Activated CD8-positive, alpha-beta memory T cell treated with anti-CD3 and anti-CD28 coated beads for 36 hours (primary cell): Measurements from ENCODE around the gene CHMP6. TPM values are rescaled to one million over a fixed set of nuclear protein-coding genes. Genes with fewer than 3 reads are reported as not detected.

ENCODE experiments used
- CTCF ChIA-PET: fragments of 350-600 bp; sonication (Branson Sonifier 250); formaldehyde crosslinking; loops from one replicate; lab custom pipeline; 2021; ENCODE audit warnings: antibody characterized with exemption; lab: Charles Lee
- POLR2A ChIA-PET: fragments of 350-600 bp; sonication (Branson Sonifier 250); formaldehyde crosslinking; loops from one replicate; lab custom pipeline; 2021; ENCODE audit warnings: antibody characterized with exemption; lab: Charles Lee
- total RNA-seq, 2 experiments: library from RNA; stranded (reverse); gene quantifications; one replicate each; pipeline ENCODE4 v1.2.3, GENCODE V29; 2021

The CHMP6 gene
- total RNA-seq, 2 experiments from 2014 or later, result 25.6 TPM

DNA sequence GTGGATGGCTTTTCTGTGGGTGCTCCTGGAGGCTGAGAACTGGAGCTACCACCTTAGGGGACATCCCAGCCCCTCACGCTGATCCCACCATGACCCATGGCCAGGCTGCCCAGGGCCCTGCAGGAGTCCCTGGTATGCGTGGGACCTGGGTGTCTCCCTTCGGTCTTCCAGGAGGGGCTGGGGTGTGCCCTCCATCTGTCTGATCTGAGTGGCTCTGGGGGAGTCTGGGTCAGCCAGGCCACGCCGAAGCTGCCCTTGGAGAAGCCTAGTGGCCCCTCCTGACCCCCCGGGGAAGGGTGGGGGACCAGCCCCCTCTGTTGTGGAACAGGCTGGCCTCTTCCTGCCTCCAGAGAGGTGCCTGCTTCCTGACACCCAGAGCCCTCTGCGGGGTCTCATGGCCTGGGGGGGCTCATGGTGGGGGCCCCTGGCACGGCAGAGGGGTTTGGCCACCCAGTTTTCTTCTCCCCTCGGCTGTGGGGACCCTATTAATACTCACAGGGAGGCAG, 54.0 kb downstream of the CHMP6 start:
- ChIA-PET CTCF (no interaction called here), POLR2A (no interaction called here)

DNA sequence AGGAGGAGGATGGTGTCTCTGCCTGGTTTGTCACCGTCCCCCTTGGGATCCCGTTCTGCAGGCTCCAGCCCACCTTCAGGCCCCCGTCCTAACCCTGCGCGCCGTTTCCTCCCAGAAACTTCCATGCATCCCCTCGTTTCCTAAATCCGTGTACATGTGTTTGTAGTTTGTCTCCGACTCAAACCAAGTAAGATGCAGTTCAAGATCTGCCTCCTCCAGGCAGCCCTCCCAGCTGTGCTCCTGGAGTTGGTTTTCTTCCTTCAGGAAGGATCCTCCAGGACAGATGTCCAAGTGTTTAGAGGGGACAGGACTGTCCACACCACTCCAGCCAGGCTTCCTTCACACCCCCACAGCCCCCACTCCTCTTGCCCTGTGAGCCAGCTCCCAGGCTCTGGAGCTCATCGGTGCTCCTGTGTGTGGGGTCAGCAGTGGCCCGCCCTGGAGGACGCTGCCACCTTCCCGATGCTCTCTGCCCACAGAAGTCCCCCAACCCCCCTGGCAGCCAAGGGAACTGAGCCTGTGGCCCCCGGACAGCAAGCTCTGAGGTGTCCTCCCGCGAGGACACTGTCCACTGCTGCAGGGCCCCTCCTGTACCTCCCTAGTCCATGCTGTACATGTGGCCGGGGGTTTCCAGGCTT, 54.6 kb downstream of the CHMP6 start:
- POLR2A ChIA-PET, result no interaction called here
- CTCF ChIA-PET, result interaction anchor here (1.2 kb wide), 1 partner anchor 56 kb away, joined by 4 read pairs; no protein-coding TSS in a partner anchor

DNA sequence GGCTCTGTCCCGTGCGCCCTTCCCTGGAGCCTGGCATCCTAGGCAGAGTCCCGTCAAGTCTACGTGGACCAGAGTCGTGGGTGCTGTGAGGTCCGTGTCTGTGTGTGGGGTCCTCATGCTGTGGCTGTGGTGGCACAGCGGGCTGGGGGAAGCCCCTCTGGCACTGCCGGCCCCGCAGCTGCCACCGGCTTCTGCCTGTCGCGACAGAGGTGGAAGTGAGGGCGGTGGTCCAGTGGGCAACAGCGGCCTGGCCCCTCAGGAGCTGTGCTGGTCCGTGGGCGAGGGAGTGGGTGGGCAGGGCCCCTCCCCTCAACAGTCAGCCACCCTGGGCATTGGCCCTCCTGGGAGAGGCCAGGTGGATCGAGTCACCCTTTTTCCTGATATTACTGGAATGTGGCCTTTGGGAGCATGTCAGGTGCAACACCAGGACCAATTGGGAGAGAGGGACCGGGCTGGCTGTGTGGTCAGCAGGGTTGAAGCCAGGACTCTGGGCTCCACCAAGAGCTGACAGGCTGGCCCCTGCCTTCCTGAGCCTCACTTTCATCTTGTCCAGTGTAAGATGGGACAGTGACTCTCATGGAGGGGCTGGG, 55.2 kb downstream of the CHMP6 start:
- ChIA-PET POLR2A (no interaction called here), CTCF (interaction anchor here (1.2 kb wide), 1 partner anchor 55 kb away, joined by 4 read pairs; no protein-coding TSS in a partner anchor)

DNA sequence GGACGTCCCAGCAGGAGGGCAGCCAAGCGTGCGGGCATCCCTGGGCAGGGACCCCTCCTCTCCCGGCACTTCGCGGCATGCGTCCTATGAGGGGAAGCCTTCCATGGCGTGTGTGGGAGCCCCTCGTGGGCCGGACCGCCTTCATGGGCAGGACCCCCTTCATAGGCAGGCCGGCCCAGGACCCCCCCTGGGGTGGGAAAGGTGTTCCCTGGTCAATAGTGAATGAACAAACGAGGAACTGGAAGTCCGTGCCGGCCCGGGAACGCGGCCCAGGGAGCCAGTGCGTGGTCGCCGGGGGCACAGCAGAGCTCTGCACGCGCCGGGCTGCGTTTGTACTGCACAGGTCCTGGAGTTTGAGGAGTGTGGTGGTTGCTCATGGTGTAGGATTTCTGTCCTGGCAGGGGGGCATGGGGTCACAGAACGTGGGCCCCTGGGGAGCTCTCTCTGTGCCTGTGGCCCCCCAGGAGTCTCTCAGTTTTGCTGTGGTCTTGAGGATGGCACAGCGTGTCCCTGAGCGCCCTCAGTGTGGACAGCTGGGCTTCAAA, 57.3 kb downstream of the CHMP6 start:
- ChIA-PET POLR2A (no interaction called here), CTCF (interaction anchor here (1.0 to 1.7 kb wide), 3 partner anchors 25 to 85 kb away, joined by 3 to 5 read pairs (median 4); no protein-coding TSS in a partner anchor)

DNA sequence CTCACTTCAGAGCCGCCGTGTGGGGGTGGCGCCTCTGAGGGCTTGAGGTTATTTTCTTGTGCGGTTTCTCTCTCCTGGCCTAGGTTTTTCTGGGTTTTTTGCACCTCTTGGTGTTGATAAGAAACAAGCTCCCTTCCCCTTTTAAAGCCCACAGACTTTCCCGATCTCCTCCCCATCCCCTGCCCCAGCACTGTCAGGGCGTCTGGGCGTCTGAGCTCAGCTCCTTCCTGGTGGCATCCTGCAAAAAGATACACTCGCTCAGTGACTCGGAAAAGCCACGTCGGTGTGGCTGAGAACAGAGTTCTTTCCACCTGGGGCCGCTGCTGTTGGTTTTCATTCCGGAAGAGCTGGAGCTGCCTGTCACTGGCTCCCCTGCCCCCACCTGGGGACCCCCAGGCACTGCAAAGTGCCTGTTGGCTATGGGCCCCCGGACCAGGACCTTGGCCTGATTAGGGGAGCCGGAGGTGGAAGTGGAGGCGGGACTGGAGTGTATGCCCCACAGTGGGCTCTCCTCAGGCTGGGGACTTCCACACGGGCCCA, 57.8 kb downstream of the CHMP6 start:
- ChIA-PET POLR2A (no interaction called here), CTCF (interaction anchor here (1.1 to 1.7 kb wide), 2 partner anchors 26 to 48 kb away, joined by 4 to 5 read pairs; no protein-coding TSS in a partner anchor)

Other genes with a start within 250 kb of the CHMP6 start
- 1 to 10 TPM; 5.8 to 6.3 TPM for gene BAIAP2, start 43.3 kb downstream of the CHMP6 start, total RNA-seq
- not detected for gene PVALEF, start 173.7 kb downstream of the CHMP6 start, total RNA-seq
- under 1 TPM; 0.15 to 0.38 TPM for gene AATK, start 174.4 kb downstream of the CHMP6 start, total RNA-seq
- 10 to 100 TPM; 12.9 to 13.8 TPM for gene CEP131, start 231.1 kb downstream of the CHMP6 start, total RNA-seq
- gene TEPSIN, start 247.2 kb downstream of the CHMP6 start, total RNA-seq, result 10 to 100 TPM; 30.2 to 36.0 TPM
- gene NDUFAF8, start 247.5 kb downstream of the CHMP6 start, total RNA-seq, result 100 to 1,000 TPM; 107 to 122 TPM